HG03159 (cell line): ENCODE results near the gene KLHL40.

Experiments used
- ATAC-seq: cut with Tn5 transposase; IDR thresholded peaks from one replicate; pipeline ENCODE4 v1.9.1; 2021; ENCODE audit warnings: mild to moderate bottlenecking, moderate library complexity; ENCODE audit not compliant: unreplicated experiment

Gene KLHL40

GRCh38 chr3:42735615-42736014 is 50.3 kb downstream of the KLHL40 start:
- no peak for ATAC-seq

- no peak for ATAC-seq
These were observed 50.7 kb downstream of the KLHL40 start for GRCh38 chr3:42736081-42736480.

- ATAC-seq, result no peak
These were observed 51.2 kb downstream of the KLHL40 start for GRCh38 chr3:42736531-42736930.

GRCh38 chr3:42739401-42740158 is 54.2 kb downstream of the KLHL40 start:
- ATAC-seq, result no peak

- no peak for ATAC-seq
These were observed 56.5 kb downstream of the KLHL40 start for GRCh38 chr3:42741796-42742195.
